Measurements from ENCODE around the gene ZCCHC14. TPM values are rescaled to one million over a fixed set of nuclear protein-coding genes. Genes with fewer than 3 reads are reported as not detected.
"Not testable (repeated sequence)": the region's sequence is repeated elsewhere in the genome, so short reads cannot be mapped to it uniquely, and the experiment has no call there.

The ZCCHC14 gene
- total and polyA plus RNA-seq, 5 experiments from 2014 or later, result 0.37 to 33.8 (median 0.85) TPM

DNA sequence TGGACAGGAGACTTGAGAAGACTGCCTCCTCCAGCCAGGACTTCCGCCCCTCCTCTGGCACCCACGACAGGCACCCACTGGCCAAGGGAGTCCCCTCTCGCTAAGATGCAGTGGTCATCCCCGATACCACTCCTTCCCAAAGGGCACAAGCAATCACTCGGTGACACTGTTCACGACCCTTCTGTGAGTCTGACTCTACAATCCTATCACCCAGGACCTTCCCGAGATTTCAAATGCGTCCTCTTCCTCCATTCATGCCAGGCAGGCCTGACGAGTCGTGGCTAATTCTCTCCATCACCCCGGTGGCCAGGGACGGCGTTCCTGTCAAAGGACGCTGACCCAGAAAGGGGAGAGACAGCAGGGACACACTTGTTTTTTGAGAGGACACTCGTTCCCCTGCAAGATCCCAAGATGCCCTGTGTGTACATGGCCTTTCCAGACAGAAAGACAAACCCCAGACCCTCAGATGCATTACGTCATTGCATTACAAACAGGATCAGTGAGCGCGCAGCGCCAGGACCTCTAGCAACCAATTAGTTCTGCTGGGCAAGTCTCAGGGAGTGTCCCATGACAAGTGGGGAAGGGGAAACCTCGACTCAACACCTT, 121.5 kb downstream of the ZCCHC14 start:
- ATAC-seq, result no peak
- H3K27me3 Mint-ChIP-seq, result no peaks in the 10 kb centered on the region
- H3K4me3 Mint-ChIP-seq, result peak overlapping the region in 1 of 10 donors; percentile 24
- peak overlapping the region in 2 of 10 donors; percentile 4 to 14 for H3K27ac Mint-ChIP-seq
- peaks cover 15 to 66% (median 53%) of the 10 kb centered on the region in 4 donors for H3K4me1 Mint-ChIP-seq
- POLR2A ChIA-PET, result no interaction called here
- DNase-seq, result no peak
- H3K9me3 Mint-ChIP-seq, result no peaks in the 10 kb centered on the region
- H3K36me3 Mint-ChIP-seq, result peaks cover 0 to 34% (median 0%) of the 10 kb centered on the region in 3 donors

DNA sequence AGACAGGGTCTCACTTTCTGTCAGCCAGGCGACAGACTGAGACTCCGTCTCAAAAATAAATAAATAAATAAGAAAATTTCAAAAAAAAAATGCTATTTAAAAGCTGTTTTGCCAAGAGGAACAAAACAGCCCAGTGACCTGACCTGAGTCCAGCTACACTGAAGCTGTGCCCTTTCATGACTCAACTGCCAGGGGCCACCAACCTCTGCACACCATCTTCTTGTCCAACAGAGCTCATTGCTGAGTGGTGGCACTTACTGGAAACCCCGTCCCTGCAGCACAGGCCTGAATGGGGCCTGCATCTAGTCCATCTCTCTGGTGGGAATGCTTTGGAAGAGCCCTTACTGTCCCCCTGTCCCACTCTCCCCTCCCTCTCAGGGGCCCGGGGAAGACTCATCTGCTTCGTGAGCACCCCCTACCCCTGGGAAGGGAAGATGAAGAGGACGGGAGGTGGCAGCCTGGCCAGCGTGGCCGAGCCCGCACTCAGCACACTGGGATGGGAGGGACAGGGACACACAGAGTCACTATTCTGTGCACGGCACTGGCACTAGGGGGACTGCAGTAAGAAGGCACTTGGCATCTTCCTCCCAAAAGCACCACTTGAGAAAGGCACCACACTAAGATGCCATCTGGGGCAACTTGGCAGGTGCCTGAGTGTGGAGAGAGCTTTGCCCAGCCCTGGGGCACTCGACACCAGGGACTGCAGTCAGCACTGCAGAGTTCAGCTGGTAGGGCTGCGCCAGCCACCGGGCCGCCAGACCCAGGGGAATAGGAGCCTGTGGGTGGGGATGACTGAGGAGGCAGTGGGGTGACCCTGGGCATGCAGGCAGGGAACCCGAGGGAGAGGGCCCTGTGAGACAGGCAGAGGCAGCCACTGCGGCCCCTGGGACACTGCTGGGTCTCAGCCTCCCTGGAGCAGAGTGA, 122.8 kb downstream of the ZCCHC14 start:
- H3K27me3 Mint-ChIP-seq, result no peaks in the 10 kb centered on the region
- H3K4me3 Mint-ChIP-seq, result no peak overlapping the region
- H3K36me3 Mint-ChIP-seq, result peaks cover 0 to 32% (median 0%) of the 10 kb centered on the region in 3 donors
- ATAC-seq (no peak), DNase-seq (no peak)
- peaks cover 11 to 66% (median 52%) of the 10 kb centered on the region in 4 donors for H3K4me1 Mint-ChIP-seq
- H3K9me3 Mint-ChIP-seq, result no peaks in the 10 kb centered on the region
- POLR2A ChIA-PET, result interaction anchor here (0.7 kb wide), 1 partner anchor 24 kb away, joined by 5 read pairs; no protein-coding TSS in a partner anchor
- peak overlapping the region in 2 of 10 donors; percentile 55 to 59 for H3K27ac Mint-ChIP-seq

DNA sequence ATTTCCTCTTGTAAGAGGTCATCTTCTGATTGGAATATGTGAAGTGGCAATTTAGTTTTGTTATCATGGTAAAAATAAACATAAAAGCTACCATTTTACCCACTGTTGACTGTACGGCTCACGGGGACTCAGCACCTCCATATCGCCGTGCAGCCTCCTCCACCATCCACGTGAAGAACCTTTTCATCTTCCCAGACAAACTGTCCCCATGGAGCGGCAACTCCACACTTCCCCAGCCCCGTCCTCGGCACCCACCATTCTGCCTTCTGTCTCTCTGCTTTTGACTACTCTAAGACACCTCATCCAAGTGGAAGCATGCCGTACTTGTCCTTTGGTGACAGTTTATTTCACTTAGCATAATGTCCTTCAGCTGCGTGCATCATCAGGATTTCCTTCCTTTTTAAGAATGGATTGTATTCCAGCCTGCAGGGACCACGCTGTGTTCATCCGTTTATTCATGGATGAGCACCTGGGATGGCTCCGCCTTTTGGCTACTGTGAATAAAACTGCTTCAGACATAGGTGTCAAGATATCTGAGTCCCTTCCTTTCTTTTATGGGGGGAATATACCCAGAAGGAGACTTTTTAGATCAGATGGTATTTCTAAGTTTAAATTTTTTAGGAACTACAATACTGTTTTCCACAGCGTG, 123.6 kb downstream of the ZCCHC14 start:
- Mint-ChIP-seq H3K36me3 (peaks cover 0 to 34% (median 0%) of the 10 kb centered on the region in 3 donors), H3K27ac (peak overlapping the region in 3 of 10 donors; percentile 5 to 51 (median 6)), H3K9me3 (no peaks in the 10 kb centered on the region), H3K4me3 (no peak overlapping the region), H3K4me1 (peaks cover 13 to 69% (median 57%) of the 10 kb centered on the region in 4 donors), H3K27me3 (no peaks in the 10 kb centered on the region)
- POLR2A ChIA-PET, result interaction anchor here (0.7 kb wide), 2 partner anchors 23 to 24 kb away, joined by 5 to 6 read pairs; no protein-coding TSS in a partner anchor
- no peak for ATAC-seq
- DNase-seq, result no peak

DNA sequence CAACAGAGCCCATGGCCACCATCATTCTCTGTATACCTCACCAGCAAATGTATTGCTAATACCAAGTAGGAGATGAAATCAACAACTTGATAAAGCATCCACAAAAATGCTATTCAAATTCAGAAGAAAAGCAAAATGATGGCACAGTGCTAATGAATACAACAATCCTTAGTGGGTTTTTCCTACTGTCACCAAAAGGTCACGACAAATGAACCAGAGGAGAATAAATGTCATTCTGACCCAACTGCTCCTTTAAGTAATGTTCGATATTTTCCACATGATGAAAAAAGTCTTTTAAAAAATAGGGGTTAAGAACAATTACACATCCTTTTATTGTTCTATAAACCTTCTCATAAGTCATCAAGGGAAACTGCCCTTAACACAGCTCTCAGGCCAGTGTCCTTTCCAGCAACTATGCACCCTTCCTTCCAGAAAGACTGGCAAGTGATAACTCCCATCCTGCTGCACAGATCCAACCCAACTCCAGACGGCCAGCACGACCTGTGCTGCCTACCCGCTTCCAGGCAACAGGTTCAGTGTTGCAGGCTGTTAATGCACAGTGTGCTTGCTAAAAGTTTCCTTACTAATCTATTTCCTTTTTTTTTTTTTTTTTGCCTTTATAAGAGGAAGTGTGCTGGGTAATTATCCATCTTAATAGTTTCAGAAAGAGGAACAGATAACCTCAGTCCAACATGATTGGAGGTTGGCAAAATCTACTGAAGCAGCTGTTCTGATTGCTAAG, 124.6 kb downstream of the ZCCHC14 start:
- POLR2A ChIA-PET, result interaction anchor here (0.7 kb wide), 1 partner anchor 25 kb away, joined by 6 read pairs; no protein-coding TSS in a partner anchor
- Mint-ChIP-seq H3K27ac (peak overlapping the region in 5 of 10 donors; percentile 13 to 51 (median 46)), H3K9me3 (no peaks in the 10 kb centered on the region), H3K36me3 (peaks cover 0 to 32% (median 5%) of the 10 kb centered on the region in 3 donors), H3K4me1 (peaks cover 13 to 70% (median 55%) of the 10 kb centered on the region in 4 donors), H3K4me3 (no peak overlapping the region), H3K27me3 (no peaks in the 10 kb centered on the region)
- DNase-seq (no peak), ATAC-seq (no peak)

GRCh38 chr16:87367529-87367928, 125.3 kb downstream of the ZCCHC14 start:
- POLR2A ChIA-PET, result no interaction called here
- Mint-ChIP-seq H3K9me3 (no peaks in the 10 kb centered on the region), H3K4me1 (peaks cover 13 to 70% (median 55%) of the 10 kb centered on the region in 4 donors), H3K4me3 (no peak overlapping the region), H3K27ac (peak overlapping the region in 5 of 10 donors; percentile 15 to 57 (median 49)), H3K36me3 (peaks cover 0 to 34% (median 5%) of the 10 kb centered on the region in 3 donors), H3K27me3 (no peaks in the 10 kb centered on the region)
- ATAC-seq (no peak), DNase-seq (no peak)

- POLR2A ChIA-PET, result no interaction called here
- H3K4me3 Mint-ChIP-seq, result no peak overlapping the region
- DNase-seq (no peak), ATAC-seq (no peak)
- peak overlapping the region in 1 of 10 donors; percentile 53 for H3K27ac Mint-ChIP-seq
- H3K27me3 Mint-ChIP-seq, result no peaks in the 10 kb centered on the region
- peaks cover 13 to 66% (median 53%) of the 10 kb centered on the region in 4 donors for H3K4me1 Mint-ChIP-seq
- peaks cover 0 to 37% (median 5%) of the 10 kb centered on the region in 3 donors for H3K36me3 Mint-ChIP-seq
- no peaks in the 10 kb centered on the region for H3K9me3 Mint-ChIP-seq
Observed at GRCh38 chr16:87366930-87367329, 125.9 kb downstream of the ZCCHC14 start.

DNA sequence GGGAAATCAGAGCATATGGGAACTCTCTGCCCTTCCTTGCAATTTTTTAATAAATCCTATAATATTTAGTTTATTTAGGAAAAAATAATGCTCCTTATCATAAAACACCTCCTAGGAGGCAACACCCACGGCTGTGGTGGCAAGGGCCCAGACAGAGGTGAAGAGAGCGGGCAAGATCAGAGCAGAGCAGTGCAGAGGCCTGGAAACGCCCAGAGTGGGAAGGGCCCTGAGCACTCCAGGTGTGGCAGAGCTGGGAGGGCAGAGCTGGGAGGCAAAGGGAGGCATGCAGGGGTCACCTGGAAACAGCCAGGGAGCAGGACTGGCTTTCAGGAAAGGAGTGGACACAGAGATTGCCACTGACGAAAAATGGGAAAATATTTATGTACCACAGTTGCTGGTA, 126.5 kb downstream of the ZCCHC14 start:
- H3K27ac Mint-ChIP-seq, result peak overlapping the region in 3 of 10 donors; percentile 36 to 62 (median 37)
- no peaks in the 10 kb centered on the region for H3K9me3 Mint-ChIP-seq
- peaks cover 13 to 60% (median 50%) of the 10 kb centered on the region in 4 donors for H3K4me1 Mint-ChIP-seq

GRCh38 chr16:87365021-87365713, 127.7 kb downstream of the ZCCHC14 start:
- ATAC-seq (no peak), DNase-seq (no peak)
- no peak overlapping the region for H3K4me3 Mint-ChIP-seq
- no peaks in the 10 kb centered on the region for H3K9me3 Mint-ChIP-seq
- H3K4me1 Mint-ChIP-seq, result peaks cover 10 to 55% (median 47%) of the 10 kb centered on the region in 4 donors
- POLR2A ChIA-PET, result interaction anchor here (0.7 kb wide), 1 partner anchor 10 kb away, joined by 3 read pairs; no protein-coding TSS in a partner anchor
- peak overlapping the region in 2 of 10 donors; percentile 31 to 51 for H3K27ac Mint-ChIP-seq
- no peaks in the 10 kb centered on the region for H3K27me3 Mint-ChIP-seq
- peaks cover 0 to 47% (median 5%) of the 10 kb centered on the region in 3 donors for H3K36me3 Mint-ChIP-seq

More for the DNA sequence above, 126.5 kb downstream of the ZCCHC14 start:
- Mint-ChIP-seq H3K36me3 (peaks cover 0 to 39% (median 5%) of the 10 kb centered on the region in 3 donors), H3K4me3 (no peak overlapping the region), H3K27me3 (no peaks in the 10 kb centered on the region)
- POLR2A ChIA-PET, result no interaction called here
- DNase-seq (no peak), ATAC-seq (no peak)

DNA sequence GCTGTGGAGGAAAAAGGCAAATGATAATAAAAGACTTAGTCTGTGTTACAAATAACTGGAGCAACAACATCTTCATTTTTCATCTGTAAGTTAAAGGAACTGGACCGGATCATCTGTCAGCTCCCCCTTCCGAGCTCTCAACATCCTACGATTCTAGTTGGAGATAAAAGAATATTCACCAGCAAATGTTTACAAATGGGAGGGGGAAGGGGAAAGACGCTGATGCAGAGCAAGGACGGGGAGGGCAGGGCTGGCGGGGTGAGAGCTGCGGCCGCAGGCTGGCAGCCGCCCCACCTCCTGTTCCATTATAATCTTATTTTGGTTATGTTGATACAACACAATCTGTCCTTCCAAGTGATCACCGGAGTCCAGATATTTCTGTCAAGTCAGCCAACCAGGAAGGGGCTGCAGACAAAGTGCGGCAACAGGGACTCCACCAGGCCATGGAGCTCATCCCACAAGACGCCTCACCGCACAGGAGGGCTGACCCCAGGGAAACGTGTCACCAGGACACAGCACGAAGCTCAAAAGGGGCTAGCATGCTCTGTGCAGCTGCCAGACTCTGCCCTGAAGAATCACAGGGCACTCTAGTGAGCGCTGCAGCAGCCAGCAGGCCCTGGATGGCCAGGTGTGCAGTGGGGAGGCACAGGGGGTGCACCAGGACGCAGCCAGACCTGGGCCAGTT, 128.9 kb downstream of the ZCCHC14 start:
- POLR2A ChIA-PET, result interaction anchor here (1.0 kb wide), 1 partner anchor 25 kb away, joined by 4 read pairs; no protein-coding TSS in a partner anchor
- H3K4me1 Mint-ChIP-seq, result peaks cover 10 to 49% (median 38%) of the 10 kb centered on the region in 4 donors
- H3K4me3 Mint-ChIP-seq, result peak overlapping the region in 3 of 10 donors; percentile 6 to 48 (median 31)
- no peak for ATAC-seq
- H3K27me3 Mint-ChIP-seq, result no peaks in the 10 kb centered on the region
- no peaks in the 10 kb centered on the region for H3K9me3 Mint-ChIP-seq
- peaks cover 0 to 56% (median 9%) of the 10 kb centered on the region in 3 donors for H3K36me3 Mint-ChIP-seq
- peak overlapping the region in 7 of 10 donors; percentile 18 to 76 (median 69) for H3K27ac Mint-ChIP-seq
- DNase-seq, result no peak

DNA sequence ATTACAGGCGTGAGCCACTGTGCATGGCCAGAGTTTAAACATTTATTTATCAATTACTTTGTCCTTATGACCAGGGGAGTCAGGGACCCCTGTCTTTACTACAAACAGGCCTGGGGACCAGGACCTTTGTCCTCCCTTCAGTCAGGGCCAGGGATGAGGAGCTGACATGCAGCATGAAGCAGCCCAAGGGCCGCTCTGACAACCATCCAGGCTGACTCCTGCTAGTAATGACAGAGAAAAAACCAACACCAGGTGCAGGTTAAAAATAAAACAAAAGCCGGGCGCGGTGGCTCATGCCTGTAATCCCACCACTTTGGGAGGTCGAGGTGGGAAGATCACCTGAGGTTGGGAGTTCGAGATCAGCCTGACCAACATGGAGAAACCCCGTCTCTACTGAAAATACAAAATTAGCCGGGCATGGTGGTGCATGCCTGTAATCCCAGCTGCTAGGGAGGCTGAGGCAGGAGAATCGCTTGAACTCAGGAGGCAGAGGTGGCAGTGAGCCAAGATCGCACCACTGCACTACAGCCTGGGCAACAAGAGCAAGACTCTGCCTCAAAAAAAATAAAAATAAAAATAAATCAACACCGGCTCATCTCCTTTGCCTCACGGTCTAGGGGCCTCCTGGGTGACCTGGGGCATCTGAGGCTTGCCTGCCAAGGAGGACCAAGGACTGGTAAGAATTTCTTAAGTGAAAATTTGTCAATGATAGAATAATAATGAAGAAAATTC, 129.8 kb downstream of the ZCCHC14 start:
- H3K4me1 Mint-ChIP-seq, result peaks cover 7 to 42% (median 29%) of the 10 kb centered on the region in 4 donors

More for the DNA sequence above, 129.8 kb downstream of the ZCCHC14 start:
- Mint-ChIP-seq H3K36me3 (peaks cover 0 to 63% (median 13%) of the 10 kb centered on the region in 3 donors), H3K27ac (peak overlapping the region in 6 of 10 donors; percentile 18 to 76 (median 74))
- H3K27me3 Mint-ChIP-seq, ATAC-seq, H3K9me3 Mint-ChIP-seq, DNase-seq, H3K4me3 Mint-ChIP-seq: not testable (repeated sequence)
- POLR2A ChIA-PET, result interaction anchor here (1.0 kb wide), 1 partner anchor 25 kb away, joined by 4 read pairs; no protein-coding TSS in a partner anchor
